ENCODE data around the gene ADAM8.
"Not testable (repeated sequence)": the region's sequence is repeated elsewhere in the genome, so short reads cannot be mapped to it uniquely, and the experiment has no call there.

Gene ADAM8

GRCh38 chr10:133267829-133268228, 8.8 kb downstream of the ADAM8 start:
- DNase-seq (ENCODE audit: low spot score), result no peak

- DNase-seq (ENCODE audit: low spot score), result no peak
These were observed 9.4 kb downstream of the ADAM8 start for GRCh38 chr10:133267293-133267692.

- DNase-seq (ENCODE audit: low spot score), result no peak
These were observed 10.4 kb downstream of the ADAM8 start for GRCh38 chr10:133266056-133266795.

- not testable (repeated sequence) for DNase-seq (ENCODE audit: low spot score)
These were observed 11.6 kb downstream of the ADAM8 start for GRCh38 chr10:133265052-133265451.

GRCh38 chr10:133264461-133264860, 12.2 kb downstream of the ADAM8 start:
- peak; percentile 68 for DNase-seq (ENCODE audit: low spot score)

GRCh38 chr10:133263674-133264073, 13.0 kb downstream of the ADAM8 start:
- no peak for DNase-seq (ENCODE audit: low spot score)

- DNase-seq (ENCODE audit: low spot score), result no peak
These were observed 14.0 kb downstream of the ADAM8 start for GRCh38 chr10:133262696-133263095.

- DNase-seq (ENCODE audit: low spot score), result peak; percentile 88
These were observed 14.8 kb downstream of the ADAM8 start for GRCh38 chr10:133261726-133262325.

GRCh38 chr10:133260895-133261725, 15.6 kb downstream of the ADAM8 start:
- peak; percentile 64 for DNase-seq (ENCODE audit: low spot score)

- DNase-seq (ENCODE audit: low spot score), result no peak
These were observed 17.1 kb downstream of the ADAM8 start for GRCh38 chr10:133259602-133259989.

GRCh38 chr10:133258818-133259601, 17.7 kb downstream of the ADAM8 start:
- DNase-seq (ENCODE audit: low spot score), result peak; percentile 95

- DNase-seq (ENCODE audit: low spot score), result peak; percentile 43
These were observed 18.4 kb downstream of the ADAM8 start for GRCh38 chr10:133258066-133258817.

- DNase-seq (ENCODE audit: low spot score), result peak; percentile 14
These were observed 19.1 kb downstream of the ADAM8 start for GRCh38 chr10:133257489-133258065.

- no peak for DNase-seq (ENCODE audit: low spot score)
These were observed 21.3 kb downstream of the ADAM8 start for GRCh38 chr10:133255323-133255722.

GRCh38 chr10:133254421-133255120, 22.1 kb downstream of the ADAM8 start:
- no peak for DNase-seq (ENCODE audit: low spot score)

GRCh38 chr10:133253361-133253955, 23.2 kb downstream of the ADAM8 start:
- no peak for DNase-seq (ENCODE audit: low spot score)

- DNase-seq (ENCODE audit: low spot score), result no peak
These were observed 24.5 kb downstream of the ADAM8 start for GRCh38 chr10:133252223-133252552.

- DNase-seq (ENCODE audit: low spot score), result no peak
These were observed 25.1 kb downstream of the ADAM8 start for GRCh38 chr10:133251388-133252222.
